DOHH2 (cell line): ENCODE data around the gene MAML2.

Experiments used
- H3F3A ChIP-seq: fragments of 200-600 bp; sonication (generic), shearing (Covaris generic); 2 replicates; pipeline ENCODE4 v1.6.0; 2016; ENCODE audit warnings: antibody characterized with exemption, mild to moderate bottlenecking; ENCODE audit not compliant: control insufficient read depth, insufficient read depth
- H3K27ac ChIP-seq: fragments of 200-600 bp; sonication (generic); 2 replicates; pipeline ENCODE4 v1.5.1; 2014; ENCODE audit warnings: low read depth, mild to moderate bottlenecking, low read length, moderate library complexity
- H3K27me3 ChIP-seq: fragments of 200-600 bp; sonication (generic); 2 replicates; pipeline ENCODE4 v1.6.1; 2014; ENCODE audit warnings: mild to moderate bottlenecking, low read length, mixed read lengths; ENCODE audit not compliant: control insufficient read depth
- H3K36me3 ChIP-seq: fragments of 200-600 bp; sonication (generic); 2 replicates; pipeline ENCODE4 v1.6.1; 2014; ENCODE audit warnings: mild to moderate bottlenecking, low read length, moderate library complexity, mixed read lengths; ENCODE audit not compliant: control insufficient read depth
- H3K4me1 ChIP-seq: fragments of 200-600 bp; sonication (generic); 2 replicates; pipeline ENCODE4 v1.6.1; 2014; ENCODE audit warnings: mild to moderate bottlenecking, low read length, mixed read lengths; ENCODE audit not compliant: control insufficient read depth
- H3K4me2 ChIP-seq: fragments of 200-600 bp; sonication (generic); 2 replicates; pipeline ENCODE4 v1.6.0; 2014; ENCODE audit warnings: mild to moderate bottlenecking, low read length, moderate library complexity
- H3K4me3 ChIP-seq: fragments of 200-600 bp; sonication (generic); 2 replicates; pipeline ENCODE4 v1.5.1; 2014; ENCODE audit warnings: mild to moderate bottlenecking, low read length, mixed read lengths
- H3K79me2 ChIP-seq: fragments of 200-600 bp; sonication (generic); 2 replicates; pipeline ENCODE4 v1.6.1; 2014; ENCODE audit warnings: mild to moderate bottlenecking, low read length, mixed read lengths; ENCODE audit not compliant: control insufficient read depth
- H3K9me2 ChIP-seq: fragments of 200-600 bp; sonication (generic); replicated peaks from 2 replicates; pipeline ENCODE4 v1.6.1; 2014; ENCODE audit warnings: mild to moderate bottlenecking, low read length, mixed read lengths; ENCODE audit not compliant: control insufficient read depth
- H3K9me3 ChIP-seq: fragments of 200-600 bp; sonication (generic); 2 replicates; pipeline ENCODE4 v1.6.1; 2014; ENCODE audit warnings: antibody characterized with exemption, low read length, mixed read lengths; ENCODE audit not compliant: control insufficient read depth, insufficient read depth
- H4K20me1 ChIP-seq: fragments of 200-600 bp; sonication (generic); 2 replicates; pipeline ENCODE4 v1.6.0; 2014; ENCODE audit warnings: low read depth, mild to moderate bottlenecking, antibody characterized with exemption, low read length, moderate library complexity; ENCODE audit not compliant: control insufficient read depth, insufficient read depth
- EZH2phosphoT487 ChIP-seq: fragments of 200-600 bp; sonication (generic); IDR thresholded peaks from 2 replicates; pipeline ENCODE4 v1.6.1; 2017; ENCODE audit warnings: borderline replicate concordance, mild to moderate bottlenecking, antibody characterized with exemption, low read length, moderate library complexity, mixed read lengths
- TF ChIP-seq, protein P1 (sequence below): fragments of 200-600 bp; sonication (generic); IDR thresholded peaks from one replicate; pipeline ENCODE4 v1.5.1; 2014; ENCODE audit warnings: antibody characterized with exemption, mild to moderate bottlenecking, low read depth, low read length; ENCODE audit not compliant: poor library complexity, severe bottlenecking

Gene MAML2

DNA sequence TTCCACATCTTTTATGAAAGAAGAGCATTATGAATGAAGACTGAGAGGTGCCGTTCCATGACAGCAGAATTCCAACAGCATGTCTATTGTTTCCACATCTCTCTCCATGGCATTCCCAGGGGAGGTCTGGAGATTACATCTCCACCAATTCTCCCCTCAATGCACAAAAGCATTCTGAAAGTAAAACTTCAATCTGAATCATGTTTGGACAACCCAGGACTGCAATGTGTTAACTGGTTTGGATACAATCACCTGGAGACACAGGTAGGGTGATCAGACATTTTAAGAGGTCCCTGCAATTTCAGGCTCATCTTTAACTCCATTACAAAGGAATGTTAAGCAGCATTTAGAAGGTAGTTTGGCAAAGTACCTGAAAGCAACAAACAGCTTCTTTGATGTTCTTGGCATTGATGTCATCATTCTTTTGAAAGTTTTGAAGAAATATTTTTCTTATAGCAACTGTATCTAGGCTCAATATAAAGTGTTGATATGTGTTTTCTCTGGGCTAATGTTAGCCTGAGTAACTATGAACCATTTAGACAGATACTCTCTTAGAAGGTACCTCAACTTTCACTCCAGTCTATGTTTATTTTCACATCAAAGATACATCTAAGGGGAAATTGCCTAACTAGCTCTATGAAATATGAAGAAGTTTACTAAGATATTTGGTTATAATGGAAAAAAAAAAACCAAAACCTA, 237.6 kb downstream of the MAML2 start:
- Histone ChIP-seq H3K4me2 (no peak overlapping the region), H3K9me3 (no peaks in the 10 kb centered on the region), H3K27me3 (no peaks in the 10 kb centered on the region), H3K4me1 (no peaks in the 10 kb centered on the region), H3K4me3 (no peak overlapping the region), H3K9me2 (no peaks in the 10 kb centered on the region), H3F3A (no peaks in the 10 kb centered on the region), H3K27ac (no peak overlapping the region), H4K20me1 (no peaks in the 10 kb centered on the region), H3K36me3 (no peaks in the 10 kb centered on the region), H3K79me2 (no peaks in the 10 kb centered on the region)
- TF ChIP-seq, protein P1, sequence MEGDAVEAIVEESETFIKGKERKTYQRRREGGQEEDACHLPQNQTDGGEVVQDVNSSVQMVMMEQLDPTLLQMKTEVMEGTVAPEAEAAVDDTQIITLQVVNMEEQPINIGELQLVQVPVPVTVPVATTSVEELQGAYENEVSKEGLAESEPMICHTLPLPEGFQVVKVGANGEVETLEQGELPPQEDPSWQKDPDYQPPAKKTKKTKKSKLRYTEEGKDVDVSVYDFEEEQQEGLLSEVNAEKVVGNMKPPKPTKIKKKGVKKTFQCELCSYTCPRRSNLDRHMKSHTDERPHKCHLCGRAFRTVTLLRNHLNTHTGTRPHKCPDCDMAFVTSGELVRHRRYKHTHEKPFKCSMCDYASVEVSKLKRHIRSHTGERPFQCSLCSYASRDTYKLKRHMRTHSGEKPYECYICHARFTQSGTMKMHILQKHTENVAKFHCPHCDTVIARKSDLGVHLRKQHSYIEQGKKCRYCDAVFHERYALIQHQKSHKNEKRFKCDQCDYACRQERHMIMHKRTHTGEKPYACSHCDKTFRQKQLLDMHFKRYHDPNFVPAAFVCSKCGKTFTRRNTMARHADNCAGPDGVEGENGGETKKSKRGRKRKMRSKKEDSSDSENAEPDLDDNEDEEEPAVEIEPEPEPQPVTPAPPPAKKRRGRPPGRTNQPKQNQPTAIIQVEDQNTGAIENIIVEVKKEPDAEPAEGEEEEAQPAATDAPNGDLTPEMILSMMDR: no peak
- no peak for TF ChIP-seq EZH2phosphoT487

DNA sequence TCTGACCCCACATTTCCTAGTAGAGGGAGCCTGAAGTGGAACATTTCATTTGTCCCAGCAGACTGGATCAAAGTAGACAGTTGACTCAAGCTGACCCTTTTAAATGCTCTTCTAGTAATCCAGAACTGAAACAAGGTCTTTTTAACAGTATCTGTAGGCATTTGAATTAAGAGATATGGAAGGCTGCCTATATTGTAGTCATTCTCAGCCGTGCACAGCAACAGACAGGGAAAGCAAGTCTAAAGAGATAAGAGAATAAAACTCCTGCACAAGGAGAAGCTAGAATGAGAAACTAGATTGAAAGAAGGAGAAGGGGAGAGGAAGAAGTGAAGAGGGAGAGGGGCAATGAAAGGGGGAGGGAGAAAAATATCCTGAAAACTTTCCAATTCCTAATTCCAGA, 238.5 kb downstream of the MAML2 start:
- Histone ChIP-seq H3K4me2 (no peak overlapping the region), H3K27ac (no peak overlapping the region), H3K79me2 (no peaks in the 10 kb centered on the region), H3K9me2 (no peaks in the 10 kb centered on the region), H3K4me1 (no peaks in the 10 kb centered on the region), H3K9me3 (no peaks in the 10 kb centered on the region), H3K4me3 (no peak overlapping the region), H3K27me3 (no peaks in the 10 kb centered on the region), H3F3A (no peaks in the 10 kb centered on the region), H3K36me3 (no peaks in the 10 kb centered on the region), H4K20me1 (no peaks in the 10 kb centered on the region)
- TF ChIP-seq, protein P1: no peak
- TF ChIP-seq EZH2phosphoT487: no peak

DNA sequence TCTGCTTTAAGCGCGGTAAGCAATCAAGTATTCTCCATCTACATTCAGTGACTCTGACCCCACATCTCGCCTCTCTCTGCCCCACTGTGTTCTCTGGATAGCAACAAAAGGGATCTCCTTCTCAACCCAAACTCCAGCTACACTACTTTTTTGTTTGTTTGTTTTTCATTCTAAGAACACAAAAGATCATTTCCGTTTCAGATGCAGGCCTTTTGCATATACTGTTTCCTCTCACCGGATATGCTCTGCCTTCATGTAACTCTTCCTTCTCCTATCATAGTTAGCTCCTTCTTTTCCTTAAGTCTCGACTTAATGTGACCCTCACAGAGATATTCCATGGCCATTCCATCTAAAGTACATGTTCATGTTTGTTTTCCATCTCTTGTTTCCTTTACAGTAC, 239.3 kb downstream of the MAML2 start:
- H3K4me3 ChIP-seq: no peak overlapping the region
- no peaks in the 10 kb centered on the region for H3K36me3 ChIP-seq
- no peak overlapping the region for H3K4me2 ChIP-seq
- no peaks in the 10 kb centered on the region for H3K27me3 ChIP-seq
- H3K9me3 ChIP-seq: no peaks in the 10 kb centered on the region
- no peaks in the 10 kb centered on the region for H4K20me1 ChIP-seq
- no peaks in the 10 kb centered on the region for H3K9me2 ChIP-seq
- TF ChIP-seq, protein P1: no peak
- TF ChIP-seq EZH2phosphoT487: no peak
- no peaks in the 10 kb centered on the region for H3F3A ChIP-seq
- no peaks in the 10 kb centered on the region for H3K79me2 ChIP-seq
- no peak overlapping the region for H3K27ac ChIP-seq
- H3K4me1 ChIP-seq: no peaks in the 10 kb centered on the region
